HG03108 (cell line): ENCODE results near the gene ALB.

ENCODE experiments used
- ATAC-seq: cut with Tn5 transposase; IDR thresholded peaks from one replicate; pipeline ENCODE4 v1.9.1; 2021; ENCODE audit warnings: moderate library complexity; ENCODE audit not compliant: unreplicated experiment

Gene ALB

DNA sequence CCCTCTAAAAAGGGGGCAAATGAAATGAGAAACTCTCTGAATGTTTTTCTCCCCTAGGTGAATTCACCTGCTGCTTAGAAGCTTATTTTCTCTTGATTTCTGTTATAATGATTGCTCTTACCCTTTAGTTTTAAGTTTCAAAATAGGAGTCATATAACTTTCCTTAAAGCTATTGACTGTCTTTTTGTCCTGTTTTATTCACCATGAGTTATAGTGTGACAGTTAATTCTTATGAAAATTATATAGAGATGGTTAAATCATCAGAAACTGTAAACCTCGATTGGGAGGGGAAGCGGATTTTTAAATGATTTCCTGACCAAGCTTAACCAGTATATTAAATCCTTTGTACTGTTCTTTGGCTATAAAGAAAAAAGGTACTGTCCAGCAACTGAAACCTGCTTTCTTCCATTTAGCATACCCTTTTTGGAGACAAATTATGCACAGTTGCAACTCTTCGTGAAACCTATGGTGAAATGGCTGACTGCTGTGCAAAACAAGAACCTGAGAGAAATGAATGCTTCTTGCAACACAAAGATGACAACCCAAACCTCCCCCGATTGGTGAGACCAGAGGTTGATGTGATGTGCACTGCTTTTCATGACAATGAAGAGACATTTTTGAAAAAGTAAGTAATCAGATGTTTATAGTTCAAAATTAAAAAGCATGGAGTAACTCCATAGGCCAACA is 4.2 kb downstream of the ALB start:
- no peak for ATAC-seq

DNA sequence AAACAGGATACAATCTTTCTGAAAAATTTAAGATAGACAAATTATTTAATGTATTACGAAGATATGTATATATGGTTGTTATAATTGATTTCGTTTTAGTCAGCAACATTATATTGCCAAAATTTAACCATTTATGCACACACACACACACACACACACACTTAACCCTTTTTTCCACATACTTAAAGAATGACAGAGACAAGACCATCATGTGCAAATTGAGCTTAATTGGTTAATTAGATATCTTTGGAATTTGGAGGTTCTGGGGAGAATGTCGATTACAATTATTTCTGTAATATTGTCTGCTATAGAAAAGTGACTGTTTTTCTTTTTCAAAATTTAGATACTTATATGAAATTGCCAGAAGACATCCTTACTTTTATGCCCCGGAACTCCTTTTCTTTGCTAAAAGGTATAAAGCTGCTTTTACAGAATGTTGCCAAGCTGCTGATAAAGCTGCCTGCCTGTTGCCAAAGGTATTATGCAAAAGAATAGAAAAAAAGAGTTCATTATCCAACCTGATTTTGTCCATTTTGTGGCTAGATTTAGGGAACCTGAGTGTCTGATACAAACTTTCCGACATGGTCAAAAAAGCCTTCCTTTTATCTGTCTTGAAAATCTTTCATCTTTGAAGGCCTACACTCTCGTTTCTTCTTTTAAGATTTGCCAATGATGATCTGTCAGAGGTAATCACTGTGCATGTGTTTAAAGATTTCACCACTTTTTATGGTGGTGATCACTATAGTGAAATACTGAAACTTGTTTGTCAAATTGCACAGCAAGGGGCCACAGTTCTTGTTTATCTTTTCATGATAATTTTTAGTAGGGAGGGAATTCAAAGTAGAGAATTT is 5.2 kb downstream of the ALB start:
- ATAC-seq = no peak

DNA sequence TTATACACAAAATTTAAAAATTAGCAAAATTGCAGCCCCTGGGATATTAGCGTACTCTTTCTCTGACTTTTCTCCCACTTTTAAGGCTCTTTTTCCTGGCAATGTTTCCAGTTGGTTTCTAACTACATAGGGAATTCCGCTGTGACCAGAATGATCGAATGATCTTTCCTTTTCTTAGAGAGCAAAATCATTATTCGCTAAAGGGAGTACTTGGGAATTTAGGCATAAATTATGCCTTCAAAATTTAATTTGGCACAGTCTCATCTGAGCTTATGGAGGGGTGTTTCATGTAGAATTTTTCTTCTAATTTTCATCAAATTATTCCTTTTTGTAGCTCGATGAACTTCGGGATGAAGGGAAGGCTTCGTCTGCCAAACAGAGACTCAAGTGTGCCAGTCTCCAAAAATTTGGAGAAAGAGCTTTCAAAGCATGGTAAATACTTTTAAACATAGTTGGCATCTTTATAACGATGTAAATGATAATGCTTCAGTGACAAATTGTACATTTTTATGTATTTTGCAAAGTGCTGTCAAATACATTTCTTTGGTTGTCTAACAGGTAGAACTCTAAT is 6.0 kb downstream of the ALB start:
- no peak for ATAC-seq

DNA sequence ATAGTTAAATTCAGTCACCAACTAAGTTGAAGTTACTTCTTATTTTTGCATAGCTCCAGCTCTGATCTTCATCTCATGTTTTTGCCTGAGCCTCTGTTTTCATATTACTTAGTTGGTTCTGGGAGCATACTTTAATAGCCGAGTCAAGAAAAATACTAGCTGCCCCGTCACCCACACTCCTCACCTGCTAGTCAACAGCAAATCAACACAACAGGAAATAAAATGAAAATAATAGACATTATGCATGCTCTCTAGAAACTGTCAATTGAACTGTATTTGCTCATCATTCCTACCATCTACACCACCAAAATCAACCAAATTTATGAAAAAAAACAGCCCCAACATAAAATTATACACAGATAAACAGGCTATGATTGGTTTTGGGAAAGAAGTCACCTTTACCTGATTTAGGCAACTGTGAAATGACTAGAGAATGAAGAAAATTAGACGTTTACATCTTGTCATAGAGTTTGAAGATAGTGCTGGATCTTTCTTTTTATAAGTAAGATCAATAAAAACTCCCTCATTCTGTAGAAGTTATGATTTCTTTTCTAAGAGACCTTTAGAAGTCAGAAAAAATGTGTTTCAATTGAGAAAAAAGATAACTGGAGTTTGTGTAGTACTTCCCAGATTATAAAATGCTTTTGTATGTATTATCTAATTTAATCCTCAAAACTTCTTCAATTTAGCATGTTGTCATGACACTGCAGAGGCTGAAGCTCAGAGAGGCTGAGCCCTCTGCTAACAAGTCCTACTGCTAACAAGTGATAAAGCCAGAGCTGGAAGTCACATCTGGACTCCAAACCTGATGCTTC is 7.0 kb downstream of the ALB start:
- no peak for ATAC-seq

DNA sequence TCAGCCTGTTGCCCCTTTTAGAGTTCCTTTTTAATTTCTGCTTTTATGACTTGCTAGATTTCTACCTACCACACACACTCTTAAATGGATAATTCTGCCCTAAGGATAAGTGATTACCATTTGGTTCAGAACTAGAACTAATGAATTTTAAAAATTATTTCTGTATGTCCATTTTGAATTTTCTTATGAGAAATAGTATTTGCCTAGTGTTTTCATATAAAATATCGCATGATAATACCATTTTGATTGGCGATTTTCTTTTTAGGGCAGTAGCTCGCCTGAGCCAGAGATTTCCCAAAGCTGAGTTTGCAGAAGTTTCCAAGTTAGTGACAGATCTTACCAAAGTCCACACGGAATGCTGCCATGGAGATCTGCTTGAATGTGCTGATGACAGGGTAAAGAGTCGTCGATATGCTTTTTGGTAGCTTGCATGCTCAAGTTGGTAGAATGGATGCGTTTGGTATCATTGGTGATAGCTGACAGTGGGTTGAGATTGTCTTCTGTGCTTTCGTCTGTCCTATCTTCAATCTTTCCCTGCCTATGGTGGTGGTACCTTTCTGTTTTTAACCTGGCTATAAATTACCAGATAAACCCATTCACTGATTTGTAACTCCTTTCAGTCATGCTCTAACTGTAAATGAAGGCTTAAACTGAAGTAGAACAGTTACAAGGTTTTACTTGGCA is 7.8 kb downstream of the ALB start:
- ATAC-seq = no peak

DNA sequence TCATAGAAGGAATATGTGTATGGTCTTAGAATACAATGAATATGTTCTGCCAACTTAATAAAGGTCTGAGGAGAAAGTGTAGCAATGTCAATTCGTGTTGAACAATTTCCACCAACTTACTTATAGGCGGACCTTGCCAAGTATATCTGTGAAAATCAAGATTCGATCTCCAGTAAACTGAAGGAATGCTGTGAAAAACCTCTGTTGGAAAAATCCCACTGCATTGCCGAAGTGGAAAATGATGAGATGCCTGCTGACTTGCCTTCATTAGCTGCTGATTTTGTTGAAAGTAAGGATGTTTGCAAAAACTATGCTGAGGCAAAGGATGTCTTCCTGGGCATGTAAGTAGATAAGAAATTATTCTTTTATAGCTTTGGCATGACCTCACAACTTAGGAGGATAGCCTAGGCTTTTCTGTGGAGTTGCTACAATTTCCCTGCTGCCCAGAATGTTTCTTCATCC is 9.2 kb downstream of the ALB start:
- ATAC-seq = no peak

DNA sequence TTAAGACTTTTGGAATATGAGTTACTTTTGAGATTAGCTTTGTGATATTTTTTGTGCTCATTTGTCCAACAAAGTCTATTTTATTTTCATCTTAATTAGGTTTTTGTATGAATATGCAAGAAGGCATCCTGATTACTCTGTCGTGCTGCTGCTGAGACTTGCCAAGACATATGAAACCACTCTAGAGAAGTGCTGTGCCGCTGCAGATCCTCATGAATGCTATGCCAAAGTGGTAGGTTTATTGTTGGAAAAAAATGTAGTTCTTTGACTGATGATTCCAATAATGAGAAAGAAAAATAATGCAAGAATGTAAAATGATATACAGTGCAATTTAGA is 10.8 kb downstream of the ALB start:
- ATAC-seq = no peak

DNA sequence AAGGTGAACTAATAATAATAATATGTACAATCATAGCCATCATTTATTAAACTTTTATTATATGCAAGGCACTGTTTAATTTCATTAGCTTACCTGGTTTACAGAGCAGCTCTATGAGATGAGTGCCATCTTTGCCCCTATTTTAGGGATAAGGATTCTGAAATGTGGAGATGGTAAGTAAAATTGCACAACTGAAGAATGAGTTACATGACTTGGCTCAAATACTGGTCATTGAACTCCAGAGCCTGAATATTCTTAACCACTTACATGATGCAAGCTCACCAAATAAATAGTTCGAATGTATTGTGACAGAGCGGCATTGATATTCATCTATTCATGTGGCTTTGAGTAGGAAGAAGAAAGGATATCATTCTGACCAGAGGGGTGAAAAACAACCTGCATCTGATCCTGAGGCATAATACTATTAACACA is 11.7 kb downstream of the ALB start:
- ATAC-seq = no peak

DNA sequence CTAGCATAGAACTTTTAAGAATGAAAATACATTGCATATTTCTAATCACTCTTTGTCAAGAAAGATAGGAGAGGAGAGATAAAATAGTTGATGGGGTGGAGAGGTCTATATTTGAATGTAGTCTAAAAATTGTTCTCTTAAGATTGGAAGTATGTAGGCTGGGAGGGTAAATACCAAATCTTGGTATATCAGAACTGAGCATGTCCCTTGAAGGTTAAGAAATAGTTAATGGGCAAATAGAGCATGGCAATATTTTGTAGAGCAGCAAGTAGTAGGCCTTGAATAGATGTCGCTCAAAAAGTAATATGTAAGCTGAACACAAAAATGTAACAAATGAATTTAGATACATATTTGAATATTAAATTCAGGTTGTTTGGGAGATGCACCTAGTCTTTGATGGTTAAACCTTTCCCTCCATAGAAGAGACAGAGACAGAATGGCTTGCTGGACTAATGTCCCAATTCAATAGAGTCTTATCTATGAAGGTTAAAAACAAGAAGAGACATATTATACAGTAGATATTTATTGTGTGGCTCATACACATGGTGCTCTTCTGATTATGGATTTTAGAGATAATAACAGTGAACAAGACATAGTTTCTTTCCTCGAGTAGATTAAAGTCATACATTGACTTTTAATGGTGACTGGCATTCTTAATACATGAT is 12.5 kb downstream of the ALB start:
- ATAC-seq = no peak

DNA sequence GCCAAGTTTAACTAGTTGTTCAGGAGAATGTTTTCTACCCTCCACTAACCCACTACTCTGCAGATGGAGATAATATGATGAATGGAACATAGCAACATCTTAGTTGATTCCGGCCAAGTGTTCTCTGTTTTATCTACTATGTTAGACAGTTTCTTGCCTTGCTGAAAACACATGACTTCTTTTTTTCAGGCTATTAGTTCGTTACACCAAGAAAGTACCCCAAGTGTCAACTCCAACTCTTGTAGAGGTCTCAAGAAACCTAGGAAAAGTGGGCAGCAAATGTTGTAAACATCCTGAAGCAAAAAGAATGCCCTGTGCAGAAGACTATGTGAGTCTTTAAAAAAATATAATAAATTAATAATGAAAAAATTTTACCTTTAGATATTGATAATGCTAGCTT is 13.3 kb downstream of the ALB start:
- no peak for ATAC-seq

DNA sequence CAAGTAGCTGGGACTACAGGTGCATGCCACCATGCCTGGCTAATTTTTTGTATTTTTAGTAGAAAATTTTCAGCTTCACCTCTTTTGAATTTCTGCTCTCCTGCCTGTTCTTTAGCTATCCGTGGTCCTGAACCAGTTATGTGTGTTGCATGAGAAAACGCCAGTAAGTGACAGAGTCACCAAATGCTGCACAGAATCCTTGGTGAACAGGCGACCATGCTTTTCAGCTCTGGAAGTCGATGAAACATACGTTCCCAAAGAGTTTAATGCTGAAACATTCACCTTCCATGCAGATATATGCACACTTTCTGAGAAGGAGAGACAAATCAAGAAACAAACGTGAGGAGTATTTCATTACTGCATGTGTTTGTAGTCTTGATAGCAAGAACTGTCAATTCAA is 13.9 kb downstream of the ALB start:
- no peak for ATAC-seq

DNA sequence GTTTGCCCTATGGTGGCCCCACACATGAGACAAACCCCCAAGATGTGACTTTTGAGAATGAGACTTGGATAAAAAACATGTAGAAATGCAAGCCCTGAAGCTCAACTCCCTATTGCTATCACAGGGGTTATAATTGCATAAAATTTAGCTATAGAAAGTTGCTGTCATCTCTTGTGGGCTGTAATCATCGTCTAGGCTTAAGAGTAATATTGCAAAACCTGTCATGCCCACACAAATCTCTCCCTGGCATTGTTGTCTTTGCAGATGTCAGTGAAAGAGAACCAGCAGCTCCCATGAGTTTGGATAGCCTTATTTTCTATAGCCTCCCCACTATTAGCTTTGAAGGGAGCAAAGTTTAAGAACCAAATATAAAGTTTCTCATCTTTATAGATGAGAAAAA is 14.6 kb downstream of the ALB start:
- ATAC-seq = no peak

DNA sequence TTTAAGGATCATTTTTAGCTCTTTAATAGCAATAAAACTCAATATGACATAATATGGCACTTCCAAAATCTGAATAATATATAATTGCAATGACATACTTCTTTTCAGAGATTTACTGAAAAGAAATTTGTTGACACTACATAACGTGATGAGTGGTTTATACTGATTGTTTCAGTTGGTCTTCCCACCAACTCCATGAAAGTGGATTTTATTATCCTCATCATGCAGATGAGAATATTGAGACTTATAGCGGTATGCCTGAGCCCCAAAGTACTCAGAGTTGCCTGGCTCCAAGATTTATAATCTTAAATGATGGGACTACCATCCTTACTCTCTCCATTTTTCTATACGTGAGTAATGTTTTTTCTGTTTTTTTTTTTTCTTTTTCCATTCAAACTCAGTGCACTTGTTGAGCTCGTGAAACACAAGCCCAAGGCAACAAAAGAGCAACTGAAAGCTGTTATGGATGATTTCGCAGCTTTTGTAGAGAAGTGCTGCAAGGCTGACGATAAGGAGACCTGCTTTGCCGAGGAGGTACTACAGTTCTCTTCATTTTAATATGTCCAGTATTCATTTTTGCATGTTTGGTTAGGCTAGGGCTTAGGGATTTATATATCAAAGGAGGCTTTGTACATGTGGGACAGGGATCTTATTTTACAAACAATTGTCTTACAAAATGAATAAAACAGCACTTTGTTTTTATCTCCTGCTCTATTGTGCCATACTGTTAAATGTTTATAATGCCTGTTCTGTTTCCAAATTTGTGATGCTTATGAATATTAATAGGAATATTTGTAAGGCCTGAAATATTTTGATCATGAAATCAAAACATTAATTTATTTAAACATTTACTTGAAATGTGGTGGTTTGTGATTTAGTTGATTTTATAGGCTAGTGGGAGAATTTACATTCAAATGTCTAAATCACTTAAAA is 15.3 kb downstream of the ALB start:
- no peak for ATAC-seq

DNA sequence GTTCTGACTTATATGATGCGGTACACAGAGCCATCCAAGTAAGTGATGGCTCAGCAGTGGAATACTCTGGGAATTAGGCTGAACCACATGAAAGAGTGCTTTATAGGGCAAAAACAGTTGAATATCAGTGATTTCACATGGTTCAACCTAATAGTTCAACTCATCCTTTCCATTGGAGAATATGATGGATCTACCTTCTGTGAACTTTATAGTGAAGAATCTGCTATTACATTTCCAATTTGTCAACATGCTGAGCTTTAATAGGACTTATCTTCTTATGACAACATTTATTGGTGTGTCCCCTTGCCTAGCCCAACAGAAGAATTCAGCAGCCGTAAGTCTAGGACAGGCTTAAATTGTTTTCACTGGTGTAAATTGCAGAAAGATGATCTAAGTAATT is 16.5 kb downstream of the ALB start:
- ATAC-seq = no peak

DNA sequence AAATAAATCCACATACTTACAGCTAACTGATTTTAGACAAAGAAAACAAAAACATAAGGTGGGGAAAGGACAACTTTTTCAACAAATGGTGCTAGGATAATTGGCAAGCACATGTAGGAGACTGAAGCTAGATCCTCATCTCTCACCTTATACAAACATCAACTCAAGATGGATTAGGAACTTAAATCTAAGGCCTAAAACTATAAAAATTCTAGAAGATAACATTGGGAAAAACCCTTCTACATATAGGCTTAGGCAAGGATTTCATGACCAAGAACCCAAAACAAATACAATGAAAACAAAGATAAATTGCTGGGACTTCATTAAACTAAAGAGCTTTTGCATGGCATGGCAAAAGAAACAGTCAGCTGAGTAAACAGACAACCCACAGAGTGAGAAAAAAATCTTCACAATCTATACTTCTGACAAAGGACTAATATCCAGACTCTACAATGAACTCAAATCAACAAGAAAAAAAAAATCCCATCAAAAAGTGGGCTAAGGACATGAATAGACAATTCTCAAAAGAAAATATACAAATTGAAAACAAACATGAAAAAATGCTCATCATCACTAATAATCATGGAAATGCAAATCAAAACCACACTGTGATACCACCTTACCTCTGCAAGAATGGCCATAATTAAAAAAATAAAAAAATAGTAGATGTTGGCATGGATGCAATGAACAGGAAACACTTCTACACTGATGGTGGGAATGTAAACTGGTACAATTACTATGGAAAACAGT is 17.8 kb downstream of the ALB start:
- ATAC-seq = no peak

DNA sequence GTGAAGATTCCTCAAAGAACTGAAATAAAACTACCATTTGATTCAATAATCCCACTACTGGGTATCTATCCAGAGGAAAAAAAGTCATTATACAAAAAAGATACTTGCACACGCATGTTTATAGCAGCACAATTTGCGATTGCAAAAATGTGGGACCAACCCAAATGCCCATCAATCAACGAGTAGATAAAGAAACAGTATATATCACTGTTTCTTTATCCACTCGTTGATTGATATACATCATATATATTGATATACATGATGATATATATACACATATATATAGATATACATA is 18.3 kb downstream of the ALB start:
- ATAC-seq = no peak

DNA sequence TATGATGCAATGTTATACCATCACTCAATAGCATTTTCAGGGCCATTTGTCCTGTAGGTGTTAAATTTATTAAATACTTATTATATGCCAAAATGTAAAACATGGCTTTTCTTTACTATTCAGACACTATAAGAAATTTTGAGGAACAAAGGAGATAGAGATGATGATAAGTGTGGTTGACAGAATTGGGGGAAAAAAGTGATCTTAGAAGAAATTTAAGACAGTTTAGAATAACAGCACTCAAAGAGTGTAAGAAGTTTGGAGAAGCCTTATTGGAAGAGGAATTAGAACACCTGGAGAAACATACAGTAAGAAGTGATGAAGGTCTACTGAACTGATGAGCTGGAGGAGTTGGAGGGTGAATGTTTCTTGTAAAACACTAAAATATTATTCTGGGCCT is 19.1 kb downstream of the ALB start:
- no peak for ATAC-seq

DNA sequence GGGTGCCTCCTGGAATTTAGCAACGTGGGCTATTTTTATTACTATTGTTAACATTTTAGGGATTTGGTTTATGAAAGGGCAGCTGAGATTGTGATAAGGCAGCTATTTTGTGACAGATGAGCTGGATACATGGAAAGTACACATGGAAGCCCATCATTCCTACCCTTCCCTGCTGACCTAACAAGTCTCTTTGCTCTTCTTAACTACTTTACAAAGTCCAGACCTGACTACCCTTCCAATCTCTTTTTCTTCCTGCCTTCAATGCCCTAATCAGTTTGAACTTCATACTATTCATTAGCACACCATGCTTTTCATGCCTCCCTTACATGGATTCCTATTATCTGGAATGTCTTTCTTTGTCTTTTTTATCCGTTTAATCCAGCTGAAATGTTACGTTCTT is 22.6 kb downstream of the ALB start:
- ATAC-seq = no peak

DNA sequence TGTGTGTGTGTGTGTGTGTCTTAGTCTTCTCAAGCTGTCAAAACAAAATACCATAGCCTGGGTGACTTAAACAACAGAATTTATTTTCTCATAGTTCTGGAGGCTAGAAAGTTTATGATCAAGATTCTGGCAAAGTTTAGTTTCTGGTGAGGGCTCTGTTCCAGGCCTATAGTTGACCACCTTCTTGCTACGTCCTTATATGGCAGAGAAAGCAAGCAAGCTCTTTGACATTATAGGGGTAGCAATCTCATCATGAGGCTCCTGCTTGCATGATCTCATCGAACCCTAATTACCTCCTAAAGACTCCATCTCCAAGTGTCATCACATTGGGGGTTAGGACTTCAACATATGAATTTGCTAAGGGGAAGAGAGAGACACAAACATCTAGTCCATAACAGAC is 25.0 kb downstream of the ALB start:
- ATAC-seq = no peak
